ACC112 (cell line): ENCODE results near the gene THRB.

Source experiments
- H2AFZ ChIP-seq: fragments of 200-600 bp; sonication (generic); one replicate; pipeline ENCODE4 v1.6.0; 2017; ENCODE audit warnings: antibody characterized with exemption, low read length; ENCODE audit not compliant: unreplicated experiment
- H3K27ac ChIP-seq: fragments of 200-600 bp; sonication (generic); 2 replicates; pipeline ENCODE4 v1.5.1; 2014; ENCODE audit warnings: low read depth, mild to moderate bottlenecking, antibody characterized with exemption, low read length, moderate library complexity
- H3K27me3 ChIP-seq: fragments of 200-600 bp; sonication (generic); 2 replicates; pipeline ENCODE4 v1.6.1; 2014; ENCODE audit warnings: mild to moderate bottlenecking, antibody characterized with exemption, low read length, moderate library complexity, mixed read lengths; ENCODE audit not compliant: insufficient read depth
- H3K36me3 ChIP-seq: fragments of 200-600 bp; sonication (generic); 2 replicates; pipeline ENCODE4 v1.6.1; 2016; ENCODE audit warnings: mild to moderate bottlenecking, antibody characterized with exemption, low read length, moderate library complexity, mixed read lengths; ENCODE audit not compliant: insufficient read depth
- H3K4me1 ChIP-seq: fragments of 200-600 bp; sonication (generic); one replicate; pipeline ENCODE4 v1.6.1; 2016; ENCODE audit warnings: low read length, mixed read lengths; ENCODE audit not compliant: insufficient read depth, unreplicated experiment, control insufficient read depth
- H3K4me3 ChIP-seq: fragments of 200-600 bp; sonication (generic); 2 replicates; pipeline ENCODE4 v1.5.1; 2014; ENCODE audit warnings: mild to moderate bottlenecking, low read depth, low read length
- H3K79me2 ChIP-seq: fragments of 200-600 bp; sonication (generic); one replicate; pipeline ENCODE4 v1.6.0; 2016; ENCODE audit warnings: low read length; ENCODE audit not compliant: control insufficient read depth, unreplicated experiment, insufficient read depth

The THRB gene

GRCh38 chr3:24182756-24183155 is 311.9 kb downstream of the THRB start:
- Histone ChIP-seq H2AFZ (no peak overlapping the region), H3K4me1 (peaks cover 3% of the 10 kb centered on the region), H3K4me3 (no peak overlapping the region), H3K27ac (no peak overlapping the region), H3K79me2 (no peaks in the 10 kb centered on the region), H3K36me3 (no peaks in the 10 kb centered on the region), H3K27me3 (no peaks in the 10 kb centered on the region)

GRCh38 chr3:24181256-24181655 is 313.4 kb downstream of the THRB start:
- Histone ChIP-seq H3K79me2 (no peaks in the 10 kb centered on the region), H3K4me3 (no peak overlapping the region), H3K36me3 (no peaks in the 10 kb centered on the region), H3K4me1 (peaks cover 3% of the 10 kb centered on the region), H2AFZ (no peak overlapping the region), H3K27me3 (no peaks in the 10 kb centered on the region), H3K27ac (no peak overlapping the region)

GRCh38 chr3:24180616-24181015 is 314.0 kb downstream of the THRB start:
- Histone ChIP-seq H2AFZ (no peak overlapping the region), H3K36me3 (no peaks in the 10 kb centered on the region), H3K4me1 (peaks cover 2% of the 10 kb centered on the region), H3K4me3 (no peak overlapping the region), H3K79me2 (no peaks in the 10 kb centered on the region), H3K27ac (no peak overlapping the region), H3K27me3 (no peaks in the 10 kb centered on the region)

- Histone ChIP-seq H3K79me2 (no peaks in the 10 kb centered on the region), H3K36me3 (no peaks in the 10 kb centered on the region), H2AFZ (no peak overlapping the region), H3K27me3 (no peaks in the 10 kb centered on the region), H3K27ac (no peak overlapping the region), H3K4me3 (no peak overlapping the region), H3K4me1 (no peaks in the 10 kb centered on the region)
Measured at GRCh38 chr3:24177201-24177600, 317.4 kb downstream of the THRB start.

GRCh38 chr3:24174614-24175013 is 320.0 kb downstream of the THRB start:
- no peaks in the 10 kb centered on the region for H3K27me3 ChIP-seq
- H3K4me1 ChIP-seq = no peaks in the 10 kb centered on the region
- no peak overlapping the region for H3K4me3 ChIP-seq
- no peaks in the 10 kb centered on the region for H3K79me2 ChIP-seq
- H3K27ac ChIP-seq = no peak overlapping the region
- H2AFZ ChIP-seq = no peak overlapping the region
- H3K36me3 ChIP-seq = no peaks in the 10 kb centered on the region

- H3K27ac ChIP-seq = no peak overlapping the region
- no peak overlapping the region for H3K4me3 ChIP-seq
- no peaks in the 10 kb centered on the region for H3K4me1 ChIP-seq
- H3K79me2 ChIP-seq = no peaks in the 10 kb centered on the region
- H3K36me3 ChIP-seq = no peaks in the 10 kb centered on the region
- no peaks in the 10 kb centered on the region for H3K27me3 ChIP-seq
- no peak overlapping the region for H2AFZ ChIP-seq
Measured at GRCh38 chr3:24168977-24169376, 325.7 kb downstream of the THRB start.

- Histone ChIP-seq H3K4me1 (no peaks in the 10 kb centered on the region), H3K27ac (no peak overlapping the region), H3K4me3 (no peak overlapping the region), H2AFZ (no peak overlapping the region), H3K79me2 (no peaks in the 10 kb centered on the region), H3K27me3 (no peaks in the 10 kb centered on the region), H3K36me3 (no peaks in the 10 kb centered on the region)
Measured at GRCh38 chr3:24167429-24167828, 327.2 kb downstream of the THRB start.

- Histone ChIP-seq H3K27me3 (no peaks in the 10 kb centered on the region), H3K4me3 (no peak overlapping the region), H2AFZ (no peak overlapping the region), H3K27ac (no peak overlapping the region), H3K79me2 (no peaks in the 10 kb centered on the region), H3K4me1 (no peaks in the 10 kb centered on the region), H3K36me3 (no peaks in the 10 kb centered on the region)
Measured at GRCh38 chr3:24166515-24166914, 328.1 kb downstream of the THRB start.

- Histone ChIP-seq H3K27me3 (no peaks in the 10 kb centered on the region), H2AFZ (no peak overlapping the region), H3K36me3 (no peaks in the 10 kb centered on the region), H3K79me2 (no peaks in the 10 kb centered on the region), H3K27ac (no peak overlapping the region), H3K4me3 (no peak overlapping the region), H3K4me1 (peaks cover 2% of the 10 kb centered on the region)
Measured at GRCh38 chr3:24165603-24165982, 329.1 kb downstream of the THRB start.

GRCh38 chr3:24164967-24165602 is 329.6 kb downstream of the THRB start:
- Histone ChIP-seq H3K36me3 (no peaks in the 10 kb centered on the region), H3K4me1 (peaks cover 2% of the 10 kb centered on the region), H2AFZ (no peak overlapping the region), H3K79me2 (no peaks in the 10 kb centered on the region), H3K4me3 (no peak overlapping the region), H3K27ac (no peak overlapping the region), H3K27me3 (no peaks in the 10 kb centered on the region)

- Histone ChIP-seq H3K79me2 (no peaks in the 10 kb centered on the region), H3K4me3 (no peak overlapping the region), H3K27me3 (no peaks in the 10 kb centered on the region), H3K27ac (no peak overlapping the region), H3K36me3 (no peaks in the 10 kb centered on the region), H3K4me1 (peaks cover 6% of the 10 kb centered on the region), H2AFZ (no peak overlapping the region)
Measured at GRCh38 chr3:24162929-24163328, 331.7 kb downstream of the THRB start.
